Liver (tissue), 9 donors: Measurements from ENCODE around the gene LDLRAD4. TPM values are rescaled to one million over a fixed set of nuclear protein-coding genes. Genes with fewer than 3 reads are reported as not detected.

Experiments
- DNase-seq: peaks from one replicate; pipeline ENCODE4 v3.0.0-alpha.2; 2017; ENCODE audit warnings: low spot score
- H3K27ac ChIP-seq, 2 donors: one replicate each; pipeline ENCODE4 v1.7.0; 2013; ENCODE audit warnings: inconsistent platforms in 2 of 2, low read length in 2 of 2, control low read depth in 1 of 2, low read depth in 1 of 2, mild to moderate bottlenecking in 1 of 2
- H3K27me3 ChIP-seq, 4 donors: one replicate each; pipeline versions ENCODE4 v1.6.1 to v1.7.0; 2013; ENCODE audit warnings: low read length in 3 of 4, inconsistent platforms in 1 of 4, mild to moderate bottlenecking in 1 of 4, moderate library complexity in 1 of 4; ENCODE audit not compliant: control insufficient read depth in 4 of 4, insufficient read depth in 4 of 4
- H3K36me3 ChIP-seq, 4 donors: one replicate each; pipeline versions ENCODE4 v1.6.1 to v1.7.0; 2013; ENCODE audit warnings: low read length in 3 of 4, mild to moderate bottlenecking in 3 of 4, low read depth in 1 of 4, moderate library complexity in 1 of 4; ENCODE audit not compliant: control insufficient read depth in 4 of 4, insufficient read depth in 3 of 4
- H3K4me1 ChIP-seq, 4 donors: one replicate each; pipeline versions ENCODE4 v1.6.1 to v1.7.0; 2013; ENCODE audit warnings: low read length in 3 of 4, mild to moderate bottlenecking in 3 of 4, moderate library complexity in 1 of 4; ENCODE audit not compliant: control insufficient read depth in 4 of 4, insufficient read depth in 4 of 4
- H3K4me3 ChIP-seq, 3 donors: one replicate each; pipeline versions ENCODE4 v1.6.1 to v1.7.0; 2013; ENCODE audit warnings: low read length in 3 of 3, control low read depth in 1 of 3, low read depth in 1 of 3, mild to moderate bottlenecking in 1 of 3
- H3K9ac ChIP-seq, 2 donors: one replicate each; pipeline ENCODE4 v1.7.0; 2013; ENCODE audit warnings: low read length in 2 of 2, mild to moderate bottlenecking in 2 of 2, moderate library complexity in 2 of 2, control low read depth in 1 of 2, low read depth in 1 of 2
- H3K9me3 ChIP-seq, 4 donors: one replicate each; pipeline versions ENCODE4 v1.6.1 to v1.7.0; 2013; ENCODE audit warnings: low read length in 3 of 4; ENCODE audit not compliant: control insufficient read depth in 4 of 4
- ATF3 ChIP-seq: IDR thresholded peaks from 2 replicates; pipeline ENCODE4 v1.6.1; 2016; ENCODE audit warnings: antibody characterized with exemption
- CTCF ChIP-seq: fragments of 150-350 bp; IDR thresholded peaks from 2 replicates; pipeline ENCODE4 v1.5.1; 2017; ENCODE audit warnings: improper control_type of control experiment, low read depth, low read length; ENCODE audit not compliant: missing input control
- EGR1 ChIP-seq, 2 donors: IDR thresholded peaks; 2 replicates each; pipeline ENCODE4 v1.6.1; 2016 to 2018; ENCODE audit warnings: antibody characterized with exemption in 2 of 2, low read depth in 2 of 2
- FOXA1 ChIP-seq: IDR thresholded peaks from 2 replicates; pipeline ENCODE4 v1.6.1; 2016; ENCODE audit warnings: antibody characterized with exemption
- FOXA2 ChIP-seq: IDR thresholded peaks from 2 replicates; pipeline ENCODE4 v1.6.1; 2016; ENCODE audit warnings: antibody characterized with exemption
- GABPA ChIP-seq, 2 donors: IDR thresholded peaks in 1 of 2; conservative IDR thresholded peaks in 1 of 2; 2 replicates each; pipeline ENCODE4 v1.6.1; 2016; ENCODE audit warnings: antibody characterized with exemption in 2 of 2, mild to moderate bottlenecking in 1 of 2, moderate library complexity in 1 of 2
- HNF4A ChIP-seq, 2 donors: conservative IDR thresholded peaks; 2 replicates each; pipeline ENCODE4 v1.6.1; 2016; ENCODE audit warnings: antibody characterized with exemption in 2 of 2, mild to moderate bottlenecking in 2 of 2
- HNF4G ChIP-seq: IDR thresholded peaks from 2 replicates; pipeline ENCODE4 v1.6.1; 2016; ENCODE audit warnings: antibody characterized with exemption
- JUND ChIP-seq, 2 donors: IDR thresholded peaks; 2 replicates each; pipeline ENCODE4 v1.6.1; 2016; ENCODE audit warnings: antibody characterized with exemption in 2 of 2
- MAX ChIP-seq: IDR thresholded peaks from 2 replicates; pipeline ENCODE4 v1.6.1; 2016; ENCODE audit warnings: antibody characterized with exemption
- NR2F2 ChIP-seq: IDR thresholded peaks from 2 replicates; pipeline ENCODE4 v1.6.1; 2016; ENCODE audit warnings: antibody characterized with exemption
- RAD21 ChIP-seq, 2 donors: IDR thresholded peaks; 2 replicates each; pipeline ENCODE4 v1.6.1; 2016; ENCODE audit warnings: antibody characterized with exemption in 2 of 2, mild to moderate bottlenecking in 2 of 2
- REST ChIP-seq: IDR thresholded peaks from 2 replicates; pipeline ENCODE4 v1.6.1; 2016; ENCODE audit warnings: antibody characterized with exemption, mild to moderate bottlenecking
- RXRA ChIP-seq, 2 donors: IDR thresholded peaks; 2 replicates each; pipeline ENCODE4 v1.6.1; 2017 to 2018; ENCODE audit warnings: antibody characterized with exemption in 2 of 2, mild to moderate bottlenecking in 1 of 2
- SP1 ChIP-seq: IDR thresholded peaks from 2 replicates; pipeline ENCODE4 v1.6.1; 2018; ENCODE audit warnings: antibody characterized with exemption, mild to moderate bottlenecking
- TAF1 ChIP-seq: conservative IDR thresholded peaks from 2 replicates; pipeline ENCODE4 v1.6.1; 2016; ENCODE audit warnings: antibody characterized with exemption, mild to moderate bottlenecking
- YY1 ChIP-seq: IDR thresholded peaks from 2 replicates; pipeline ENCODE4 v1.6.1; 2016; ENCODE audit warnings: antibody characterized with exemption, mild to moderate bottlenecking
- ZBTB33 ChIP-seq: IDR thresholded peaks from 2 replicates; pipeline ENCODE4 v1.6.1; 2016; ENCODE audit warnings: antibody characterized with exemption
- WGBS: extraction: QIAGEN DNeasy Blood & Tissue Kit; methylation state at CpG from one replicate; pipeline ENCODE4 v1.1.7; 2013; 5-methylcytosine and 5-hydroxymethylcytosine counted together
- polyA plus RNA-seq, 2 donors: library from polyadenylated mRNA; stranded (reverse) in 1 of 2; unstranded in 1 of 2; fragments of 200-250 nt in 1 of 2; fragments of >200 nt in 1 of 2; fragmentation: Nextera tagmentation in 1 of 2; extraction: Ambion mirVana in 1 of 2; gene quantifications; one replicate each; pipeline versions ENCODE4 v1.2.1 to v1.2.3, GENCODE V29; 2013 to 2015
- total RNA-seq, 2 donors: library from RNA; depleted of rRNA; stranded (reverse); fragments of >200 nt; gene quantifications; one replicate each; pipeline ENCODE4 v1.2.3, GENCODE V29; 2014
- donor health status: healthy.
- donor health status: healthy.
- donor health status: healthy.
- donor health status: healthy.
- donor health status: healthy.

The LDLRAD4 gene
- total and polyA plus RNA-seq, 4 donors: 4.8 to 41.7 (median 12.7) TPM

GRCh38 chr18:13672657-13673056 lies 454.1 kb downstream of the LDLRAD4 start:
- no peaks in the 10 kb centered on the region for H3K27me3 ChIP-seq
- WGBS: 86% methylated on average over 7 of the region's 7 CpGs
- no peak for DNase-seq

More at GRCh38 chr18:13672657-13673056, 454.1 kb downstream of the LDLRAD4 start:
- Histone ChIP-seq H3K4me3 (no peak overlapping the region), H3K9me3 (no peaks in the 10 kb centered on the region), H3K36me3 (peaks cover 0 to 6% (median 1%) of the 10 kb centered on the region in 4 donors), H3K27ac (no peak overlapping the region), H3K9ac (no peak overlapping the region), H3K4me1 (peaks cover 0 to 4% (median 2%) of the 10 kb centered on the region in 4 donors)
- no peak for TF ChIP-seq EGR1 (IDR thresholded peaks at IDR 0.05; ENCODE audit: low read depth in 2 of 2)
- TF ChIP-seq FOXA1: no peak
- no peak for TF ChIP-seq ATF3
- no peak for TF ChIP-seq YY1
- no peak for TF ChIP-seq NR2F2
- no peak for TF ChIP-seq HNF4A (conservative IDR thresholded peaks at IDR 0.05)
- no peak for TF ChIP-seq JUND (IDR thresholded peaks at IDR 0.05)
- no peak for TF ChIP-seq TAF1
- TF ChIP-seq MAX: no peak
- TF ChIP-seq REST: no peak
- TF ChIP-seq GABPA (IDR thresholded peaks at IDR 0.05 in 1 of 2, conservative IDR thresholded peaks at IDR 0.05 in 1 of 2): no peak
- TF ChIP-seq RAD21 (IDR thresholded peaks at IDR 0.05): no peak
- no peak for TF ChIP-seq RXRA (IDR thresholded peaks at IDR 0.05)
- no peak for TF ChIP-seq ZBTB33
- TF ChIP-seq FOXA2: no peak
- TF ChIP-seq HNF4G: no peak
- TF ChIP-seq CTCF: no peak
- no peak for TF ChIP-seq SP1
